ENCODE data around the gene ANKRD52.

ANKRD52 gene

GRCh38 chr12:56236091-56236490, 22.1 kb downstream of the ANKRD52 start:
- Histone ChIP-seq H3K4me3 (ENCODE audit: low read length) (no peak overlapping the region), H3K36me3 (ENCODE audit: control insufficient read depth, low read depth, low read length) (peaks cover 5% of the 10 kb centered on the region), H3K4me1 (ENCODE audit: control insufficient read depth, low read depth, low read length) (no peaks in the 10 kb centered on the region), H3K9me3 (ENCODE audit: control insufficient read depth, low read depth, low read length) (no peaks in the 10 kb centered on the region), H3K9ac (ENCODE audit: low read length) (no peak overlapping the region), H3K27ac (ENCODE audit: low read length) (no peak overlapping the region), H3K27me3 (ENCODE audit: control insufficient read depth, insufficient read depth, low read length) (no peaks in the 10 kb centered on the region)

- Histone ChIP-seq H3K27me3 (ENCODE audit: control insufficient read depth, insufficient read depth, low read length) (no peaks in the 10 kb centered on the region), H3K36me3 (ENCODE audit: control insufficient read depth, low read depth, low read length) (no peaks in the 10 kb centered on the region), H3K4me3 (ENCODE audit: low read length) (no peak overlapping the region), H3K4me1 (ENCODE audit: control insufficient read depth, low read depth, low read length) (no peaks in the 10 kb centered on the region), H3K9me3 (ENCODE audit: control insufficient read depth, low read depth, low read length) (no peaks in the 10 kb centered on the region), H3K27ac (ENCODE audit: low read length) (no peak overlapping the region), H3K9ac (ENCODE audit: low read length) (no peak overlapping the region)
These were observed 23.3 kb downstream of the ANKRD52 start for GRCh38 chr12:56234746-56235436.

- no peak overlapping the region for H3K4me3 ChIP-seq (ENCODE audit: low read length)
- no peaks in the 10 kb centered on the region for H3K4me1 ChIP-seq (ENCODE audit: control insufficient read depth, low read depth, low read length)
- no peaks in the 10 kb centered on the region for H3K27me3 ChIP-seq (ENCODE audit: control insufficient read depth, insufficient read depth, low read length)
- no peak overlapping the region for H3K27ac ChIP-seq (ENCODE audit: low read length)
- H3K36me3 ChIP-seq (ENCODE audit: control insufficient read depth, low read depth, low read length), result no peaks in the 10 kb centered on the region
- H3K9me3 ChIP-seq (ENCODE audit: control insufficient read depth, low read depth, low read length), result no peaks in the 10 kb centered on the region
- H3K9ac ChIP-seq (ENCODE audit: low read length), result no peak overlapping the region
These were observed 27.0 kb downstream of the ANKRD52 start for GRCh38 chr12:56231184-56231582.

GRCh38 chr12:56230432-56231183, 27.6 kb downstream of the ANKRD52 start:
- H3K27ac ChIP-seq (ENCODE audit: low read length), result no peak overlapping the region

GRCh38 chr12:56229916-56230431, 28.2 kb downstream of the ANKRD52 start, which contains the start of gene SLC39A5:
SLC39A5 (plus strand) TSS chr12:56230051; CDS start chr12:56231275, 1,224 bp downstream.
- Histone ChIP-seq H3K4me1 (ENCODE audit: control insufficient read depth, low read depth, low read length) (no peaks in the 10 kb centered on the region), H3K36me3 (ENCODE audit: control insufficient read depth, low read depth, low read length) (no peaks in the 10 kb centered on the region), H3K4me3 (ENCODE audit: low read length) (no peak within 1 kb of the TSS), H3K27ac (ENCODE audit: low read length) (no peak within 1 kb of the TSS), H3K27me3 (ENCODE audit: control insufficient read depth, insufficient read depth, low read length) (no peaks in the 10 kb centered on the region), H3K9me3 (ENCODE audit: control insufficient read depth, low read depth, low read length) (no peaks in the 10 kb centered on the region), H3K9ac (ENCODE audit: low read length) (no peak within 1 kb of the TSS)

More at GRCh38 chr12:56230432-56231183, 27.6 kb downstream of the ANKRD52 start:
- H3K36me3 ChIP-seq (ENCODE audit: control insufficient read depth, low read depth, low read length), result no peaks in the 10 kb centered on the region
- H3K4me1 ChIP-seq (ENCODE audit: control insufficient read depth, low read depth, low read length), result no peaks in the 10 kb centered on the region
- H3K4me3 ChIP-seq (ENCODE audit: low read length), result no peak overlapping the region
- H3K27me3 ChIP-seq (ENCODE audit: control insufficient read depth, insufficient read depth, low read length), result no peaks in the 10 kb centered on the region
- H3K9ac ChIP-seq (ENCODE audit: low read length), result no peak overlapping the region
- no peaks in the 10 kb centered on the region for H3K9me3 ChIP-seq (ENCODE audit: control insufficient read depth, low read depth, low read length)

GRCh38 chr12:56229082-56229481, 29.1 kb downstream of the ANKRD52 start:
- no peaks in the 10 kb centered on the region for H3K9me3 ChIP-seq (ENCODE audit: control insufficient read depth, low read depth, low read length)
- no peaks in the 10 kb centered on the region for H3K36me3 ChIP-seq (ENCODE audit: control insufficient read depth, low read depth, low read length)
- H3K4me3 ChIP-seq (ENCODE audit: low read length), result no peak overlapping the region
- no peak overlapping the region for H3K9ac ChIP-seq (ENCODE audit: low read length)
- H3K27me3 ChIP-seq (ENCODE audit: control insufficient read depth, insufficient read depth, low read length), result no peaks in the 10 kb centered on the region
- peaks cover 2% of the 10 kb centered on the region for H3K4me1 ChIP-seq (ENCODE audit: control insufficient read depth, low read depth, low read length)
- H3K27ac ChIP-seq (ENCODE audit: low read length), result no peak overlapping the region

GRCh38 chr12:56224954-56225353, 33.2 kb downstream of the ANKRD52 start:
- Histone ChIP-seq H3K27me3 (ENCODE audit: control insufficient read depth, insufficient read depth, low read length) (no peaks in the 10 kb centered on the region), H3K27ac (ENCODE audit: low read length) (no peak overlapping the region), H3K36me3 (ENCODE audit: control insufficient read depth, low read depth, low read length) (no peaks in the 10 kb centered on the region), H3K4me1 (ENCODE audit: control insufficient read depth, low read depth, low read length) (peaks cover 17% of the 10 kb centered on the region), H3K4me3 (ENCODE audit: low read length) (peak overlapping the region; percentile 79), H3K9me3 (ENCODE audit: control insufficient read depth, low read depth, low read length) (no peaks in the 10 kb centered on the region), H3K9ac (ENCODE audit: low read length) (peak overlapping the region; percentile 76)

- Histone ChIP-seq H3K27ac (ENCODE audit: low read length) (peak within 1 kb of the TSS; percentile 80), H3K4me3 (ENCODE audit: low read length) (peak within 1 kb of the TSS; percentile 79), H3K9me3 (ENCODE audit: control insufficient read depth, low read depth, low read length) (no peaks in the 10 kb centered on the region), H3K4me1 (ENCODE audit: control insufficient read depth, low read depth, low read length) (peaks cover 17% of the 10 kb centered on the region), H3K9ac (ENCODE audit: low read length) (peak within 1 kb of the TSS; percentile 76), H3K36me3 (ENCODE audit: control insufficient read depth, low read depth, low read length) (no peaks in the 10 kb centered on the region), H3K27me3 (ENCODE audit: control insufficient read depth, insufficient read depth, low read length) (no peaks in the 10 kb centered on the region)
These were observed 34.0 kb downstream of the ANKRD52 start, which contains the start of gene NABP2 for GRCh38 chr12:56224102-56224701. NABP2 (plus strand) TSS chr12:56224342; CDS start chr12:56224857, 515 bp downstream.

- Histone ChIP-seq H3K27me3 (ENCODE audit: control insufficient read depth, insufficient read depth, low read length) (no peaks in the 10 kb centered on the region), H3K4me3 (ENCODE audit: low read length) (peak overlapping the region; percentile 43), H3K36me3 (ENCODE audit: control insufficient read depth, low read depth, low read length) (no peaks in the 10 kb centered on the region), H3K4me1 (ENCODE audit: control insufficient read depth, low read depth, low read length) (peaks cover 17% of the 10 kb centered on the region), H3K9ac (ENCODE audit: low read length) (peak overlapping the region; percentile 65), H3K27ac (ENCODE audit: low read length) (peak overlapping the region; percentile 80), H3K9me3 (ENCODE audit: control insufficient read depth, low read depth, low read length) (no peaks in the 10 kb centered on the region)
These were observed 34.5 kb downstream of the ANKRD52 start for GRCh38 chr12:56223571-56224101.

GRCh38 chr12:56222531-56222895, 35.7 kb downstream of the ANKRD52 start:
- Histone ChIP-seq H3K36me3 (ENCODE audit: control insufficient read depth, low read depth, low read length) (no peaks in the 10 kb centered on the region), H3K4me3 (ENCODE audit: low read length) (peak overlapping the region; percentile 94), H3K27me3 (ENCODE audit: control insufficient read depth, insufficient read depth, low read length) (no peaks in the 10 kb centered on the region), H3K9ac (ENCODE audit: low read length) (peak overlapping the region; percentile 91), H3K4me1 (ENCODE audit: control insufficient read depth, low read depth, low read length) (peaks cover 17% of the 10 kb centered on the region), H3K27ac (ENCODE audit: low read length) (peak overlapping the region; percentile 89), H3K9me3 (ENCODE audit: control insufficient read depth, low read depth, low read length) (no peaks in the 10 kb centered on the region)

Measured in iPS-18a (cell line).